ENCODE results near the gene ATP8A2. TPM values are rescaled to one million over a fixed set of nuclear protein-coding genes. Genes with fewer than 3 reads are reported as not detected.

The ATP8A2 gene
- total RNA-seq, 1 experiment from 2014 or later: 0.26 TPM

DNA sequence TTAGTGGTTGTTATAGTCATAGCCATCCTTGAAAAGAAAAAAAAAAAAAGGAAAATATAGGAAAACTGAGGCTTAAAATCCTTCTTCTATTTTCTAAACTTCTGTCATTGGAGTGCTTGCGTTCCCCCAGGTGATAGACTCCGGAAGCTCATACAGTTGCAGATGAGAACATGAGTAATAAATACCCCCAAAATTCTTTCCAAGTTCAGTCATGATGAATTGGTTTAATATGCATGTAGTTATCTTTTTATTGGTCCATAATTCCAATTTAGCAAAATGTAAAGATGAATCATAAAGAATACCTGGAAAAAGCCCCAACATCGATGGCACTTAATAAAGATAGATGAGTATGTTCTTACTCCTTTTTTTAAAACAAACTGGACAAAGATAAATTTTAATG is 487.8 kb downstream of the ATP8A2 start:
- intact Hi-C loops (cut with micrococcal nuclease): no loop called here
- CTCF ChIA-PET: interaction anchor here (0.6 kb wide), 1 partner anchor 135 kb away, joined by 4 read pairs; no protein-coding TSS in a partner anchor
- POLR2A ChIA-PET: interaction anchor here (0.7 to 2.0 kb wide), 6 partner anchors 16 to 192 kb away, joined by 3 to 10 read pairs (median 3); partner anchors contain the start of gene SHISA2
- Mint-ChIP-seq H3K27me3 (ENCODE audit: insufficient read depth, unreplicated experiment) (no peaks in the 10 kb centered on the region), H3K36me3 (ENCODE audit: insufficient read depth, unreplicated experiment) (no peaks in the 10 kb centered on the region), H3K4me1 (ENCODE audit: insufficient read depth, unreplicated experiment) (peaks cover 27% of the 10 kb centered on the region), H3K27ac (ENCODE audit: low read depth, unreplicated experiment) (peak overlapping the region; percentile 40), H3K4me3 (ENCODE audit: unreplicated experiment) (no peak overlapping the region), H3K9me3 (ENCODE audit: unreplicated experiment) (no peaks in the 10 kb centered on the region)
- BruUV-seq (replicated peaks): no TSS peak
- DNase-seq (ENCODE audit: unreplicated experiment): no peak
- TF ChIP-seq, protein P1, sequence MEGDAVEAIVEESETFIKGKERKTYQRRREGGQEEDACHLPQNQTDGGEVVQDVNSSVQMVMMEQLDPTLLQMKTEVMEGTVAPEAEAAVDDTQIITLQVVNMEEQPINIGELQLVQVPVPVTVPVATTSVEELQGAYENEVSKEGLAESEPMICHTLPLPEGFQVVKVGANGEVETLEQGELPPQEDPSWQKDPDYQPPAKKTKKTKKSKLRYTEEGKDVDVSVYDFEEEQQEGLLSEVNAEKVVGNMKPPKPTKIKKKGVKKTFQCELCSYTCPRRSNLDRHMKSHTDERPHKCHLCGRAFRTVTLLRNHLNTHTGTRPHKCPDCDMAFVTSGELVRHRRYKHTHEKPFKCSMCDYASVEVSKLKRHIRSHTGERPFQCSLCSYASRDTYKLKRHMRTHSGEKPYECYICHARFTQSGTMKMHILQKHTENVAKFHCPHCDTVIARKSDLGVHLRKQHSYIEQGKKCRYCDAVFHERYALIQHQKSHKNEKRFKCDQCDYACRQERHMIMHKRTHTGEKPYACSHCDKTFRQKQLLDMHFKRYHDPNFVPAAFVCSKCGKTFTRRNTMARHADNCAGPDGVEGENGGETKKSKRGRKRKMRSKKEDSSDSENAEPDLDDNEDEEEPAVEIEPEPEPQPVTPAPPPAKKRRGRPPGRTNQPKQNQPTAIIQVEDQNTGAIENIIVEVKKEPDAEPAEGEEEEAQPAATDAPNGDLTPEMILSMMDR (IDR thresholded peaks at IDR 0.05; ENCODE audit: unreplicated experiment): no peak

- CTCF ChIA-PET: no interaction called here
- BruUV-seq (replicated peaks): no TSS peak
- H3K4me1 Mint-ChIP-seq (ENCODE audit: insufficient read depth, unreplicated experiment): peaks cover 27% of the 10 kb centered on the region
- peak overlapping the region; percentile 5 for H3K27ac Mint-ChIP-seq (ENCODE audit: low read depth, unreplicated experiment)
- DNase-seq (ENCODE audit: unreplicated experiment): peak; percentile 65
- no peaks in the 10 kb centered on the region for H3K9me3 Mint-ChIP-seq (ENCODE audit: unreplicated experiment)
- intact Hi-C loops (cut with micrococcal nuclease): no loop called here
- TF ChIP-seq, protein P1 (IDR thresholded peaks at IDR 0.05; ENCODE audit: unreplicated experiment): no peak
- H3K27me3 Mint-ChIP-seq (ENCODE audit: insufficient read depth, unreplicated experiment): no peaks in the 10 kb centered on the region
- H3K4me3 Mint-ChIP-seq (ENCODE audit: unreplicated experiment): peak overlapping the region; percentile 6
- no peaks in the 10 kb centered on the region for H3K36me3 Mint-ChIP-seq (ENCODE audit: insufficient read depth, unreplicated experiment)
- POLR2A ChIA-PET: interaction anchor here (0.7 to 2.0 kb wide), 11 partner anchors 10 to 192 kb away, joined by 3 to 10 read pairs (median 3); partner anchors contain the start of gene SHISA2
Measured at GRCh38 chr13:25860265-25860664, 488.5 kb downstream of the ATP8A2 start.

DNA sequence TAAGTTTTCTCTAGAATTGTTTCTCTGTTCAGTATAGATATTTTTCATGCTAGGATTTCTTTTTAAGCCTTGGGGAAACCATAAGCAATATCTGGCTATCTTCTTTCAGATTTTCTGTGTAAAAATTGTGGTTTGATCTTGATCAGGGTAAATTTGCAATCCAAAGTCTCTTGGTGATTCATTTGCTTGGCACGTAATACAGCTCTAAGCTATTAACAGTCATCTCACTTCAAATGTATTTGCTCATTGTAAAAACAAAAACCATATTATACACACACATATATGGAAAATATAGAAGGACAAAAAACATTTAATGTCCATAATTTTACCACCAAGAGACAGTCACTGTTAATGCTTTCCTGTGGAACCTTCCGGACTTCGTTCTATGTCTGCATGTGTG is 489.1 kb downstream of the ATP8A2 start:
- H3K4me3 Mint-ChIP-seq (ENCODE audit: unreplicated experiment): peak overlapping the region; percentile 6
- ChIA-PET CTCF (no interaction called here), POLR2A (interaction anchor here (0.7 to 2.0 kb wide), 11 partner anchors 11 to 325 kb away, joined by 3 to 10 read pairs (median 4); no protein-coding TSS in a partner anchor)
- H3K27ac Mint-ChIP-seq (ENCODE audit: low read depth, unreplicated experiment): peak overlapping the region; percentile 5
- TF ChIP-seq, protein P1 (IDR thresholded peaks at IDR 0.05; ENCODE audit: unreplicated experiment): no peak
- H3K27me3 Mint-ChIP-seq (ENCODE audit: insufficient read depth, unreplicated experiment): no peaks in the 10 kb centered on the region
- no peaks in the 10 kb centered on the region for H3K36me3 Mint-ChIP-seq (ENCODE audit: insufficient read depth, unreplicated experiment)
- peak; percentile 73 for DNase-seq (ENCODE audit: unreplicated experiment)
- BruUV-seq (replicated peaks): TSS peak; percentile 65
- intact Hi-C loops (cut with micrococcal nuclease): no loop called here
- H3K4me1 Mint-ChIP-seq (ENCODE audit: insufficient read depth, unreplicated experiment): peaks cover 27% of the 10 kb centered on the region
- H3K9me3 Mint-ChIP-seq (ENCODE audit: unreplicated experiment): no peaks in the 10 kb centered on the region

- no peak overlapping the region for H3K27ac Mint-ChIP-seq (ENCODE audit: low read depth, unreplicated experiment)
- H3K4me3 Mint-ChIP-seq (ENCODE audit: unreplicated experiment): no peak overlapping the region
- ChIA-PET CTCF (no interaction called here), POLR2A (interaction anchor here (0.7 kb wide), 1 partner anchor 40 kb away, joined by 3 read pairs; no protein-coding TSS in a partner anchor)
- intact Hi-C loops (cut with micrococcal nuclease): no loop called here
- H3K9me3 Mint-ChIP-seq (ENCODE audit: unreplicated experiment): no peaks in the 10 kb centered on the region
- no peak for DNase-seq (ENCODE audit: unreplicated experiment)
- peaks cover 27% of the 10 kb centered on the region for H3K4me1 Mint-ChIP-seq (ENCODE audit: insufficient read depth, unreplicated experiment)
- BruUV-seq (replicated peaks): no TSS peak
- H3K36me3 Mint-ChIP-seq (ENCODE audit: insufficient read depth, unreplicated experiment): no peaks in the 10 kb centered on the region
- TF ChIP-seq, protein P1 (IDR thresholded peaks at IDR 0.05; ENCODE audit: unreplicated experiment): no peak
- no peaks in the 10 kb centered on the region for H3K27me3 Mint-ChIP-seq (ENCODE audit: insufficient read depth, unreplicated experiment)
Measured at GRCh38 chr13:25862156-25862555, 490.4 kb downstream of the ATP8A2 start.

Measured in MCF 10A (cell line).